Liver (tissue), 9 donors: Measurements from ENCODE around the gene CRACDL. TPM values are rescaled to one million over a fixed set of nuclear protein-coding genes. Genes with fewer than 3 reads are reported as not detected.

Experiments
- DNase-seq: peaks from one replicate; pipeline ENCODE4 v3.0.0-alpha.2; 2017; ENCODE audit warnings: low spot score
- H3K27ac ChIP-seq, 2 donors: one replicate each; pipeline ENCODE4 v1.7.0; 2013; ENCODE audit warnings: inconsistent platforms in 2 of 2, low read length in 2 of 2, control low read depth in 1 of 2, low read depth in 1 of 2, mild to moderate bottlenecking in 1 of 2
- H3K27me3 ChIP-seq, 4 donors: one replicate each; pipeline versions ENCODE4 v1.6.1 to v1.7.0; 2013; ENCODE audit warnings: low read length in 3 of 4, inconsistent platforms in 1 of 4, mild to moderate bottlenecking in 1 of 4, moderate library complexity in 1 of 4; ENCODE audit not compliant: control insufficient read depth in 4 of 4, insufficient read depth in 4 of 4
- H3K36me3 ChIP-seq, 4 donors: one replicate each; pipeline versions ENCODE4 v1.6.1 to v1.7.0; 2013; ENCODE audit warnings: low read length in 3 of 4, mild to moderate bottlenecking in 3 of 4, low read depth in 1 of 4, moderate library complexity in 1 of 4; ENCODE audit not compliant: control insufficient read depth in 4 of 4, insufficient read depth in 3 of 4
- H3K4me1 ChIP-seq, 4 donors: one replicate each; pipeline versions ENCODE4 v1.6.1 to v1.7.0; 2013; ENCODE audit warnings: low read length in 3 of 4, mild to moderate bottlenecking in 3 of 4, moderate library complexity in 1 of 4; ENCODE audit not compliant: control insufficient read depth in 4 of 4, insufficient read depth in 4 of 4
- H3K4me3 ChIP-seq, 3 donors: one replicate each; pipeline versions ENCODE4 v1.6.1 to v1.7.0; 2013; ENCODE audit warnings: low read length in 3 of 3, control low read depth in 1 of 3, low read depth in 1 of 3, mild to moderate bottlenecking in 1 of 3
- H3K9ac ChIP-seq, 2 donors: one replicate each; pipeline ENCODE4 v1.7.0; 2013; ENCODE audit warnings: low read length in 2 of 2, mild to moderate bottlenecking in 2 of 2, moderate library complexity in 2 of 2, control low read depth in 1 of 2, low read depth in 1 of 2
- H3K9me3 ChIP-seq, 4 donors: one replicate each; pipeline versions ENCODE4 v1.6.1 to v1.7.0; 2013; ENCODE audit warnings: low read length in 3 of 4; ENCODE audit not compliant: control insufficient read depth in 4 of 4
- EGR1 ChIP-seq, 2 donors: IDR thresholded peaks; 2 replicates each; pipeline ENCODE4 v1.6.1; 2016 to 2018; ENCODE audit warnings: antibody characterized with exemption in 2 of 2, low read depth in 2 of 2
- FOXA1 ChIP-seq: IDR thresholded peaks from 2 replicates; pipeline ENCODE4 v1.6.1; 2016; ENCODE audit warnings: antibody characterized with exemption
- FOXA2 ChIP-seq: IDR thresholded peaks from 2 replicates; pipeline ENCODE4 v1.6.1; 2016; ENCODE audit warnings: antibody characterized with exemption
- HNF4G ChIP-seq: IDR thresholded peaks from 2 replicates; pipeline ENCODE4 v1.6.1; 2016; ENCODE audit warnings: antibody characterized with exemption
- RAD21 ChIP-seq, 2 donors: IDR thresholded peaks; 2 replicates each; pipeline ENCODE4 v1.6.1; 2016; ENCODE audit warnings: antibody characterized with exemption in 2 of 2, mild to moderate bottlenecking in 2 of 2
- SP1 ChIP-seq: IDR thresholded peaks from 2 replicates; pipeline ENCODE4 v1.6.1; 2018; ENCODE audit warnings: antibody characterized with exemption, mild to moderate bottlenecking
- TAF1 ChIP-seq: conservative IDR thresholded peaks from 2 replicates; pipeline ENCODE4 v1.6.1; 2016; ENCODE audit warnings: antibody characterized with exemption, mild to moderate bottlenecking
- WGBS: extraction: QIAGEN DNeasy Blood & Tissue Kit; methylation state at CpG from one replicate; pipeline ENCODE4 v1.1.7; 2013; 5-methylcytosine and 5-hydroxymethylcytosine counted together
- polyA plus RNA-seq, 2 donors: library from polyadenylated mRNA; stranded (reverse) in 1 of 2; unstranded in 1 of 2; fragments of 200-250 nt in 1 of 2; fragments of >200 nt in 1 of 2; fragmentation: Nextera tagmentation in 1 of 2; extraction: Ambion mirVana in 1 of 2; gene quantifications; one replicate each; pipeline versions ENCODE4 v1.2.1 to v1.2.3, GENCODE V29; 2013 to 2015
- total RNA-seq, 2 donors: library from RNA; depleted of rRNA; stranded (reverse); fragments of >200 nt; gene quantifications; one replicate each; pipeline ENCODE4 v1.2.3, GENCODE V29; 2014
- TF ChIP-seq, protein P1 (sequence below): IDR thresholded peaks from 2 replicates; pipeline ENCODE4 v1.6.1; 2016; ENCODE audit warnings: antibody characterized with exemption
- TF ChIP-seq, protein P2 (sequence below): fragments of 150-350 bp; IDR thresholded peaks from 2 replicates; pipeline ENCODE4 v1.5.1; 2017; ENCODE audit warnings: improper control_type of control experiment, low read depth, low read length; ENCODE audit not compliant: missing input control
- donor health status: healthy.
- donor health status: healthy.
- donor health status: healthy.
- donor health status: healthy.
- donor health status: healthy.

Gene CRACDL
- total and polyA plus RNA-seq, 4 donors: 0.13 to 0.46 (median 0.29) TPM

DNA sequence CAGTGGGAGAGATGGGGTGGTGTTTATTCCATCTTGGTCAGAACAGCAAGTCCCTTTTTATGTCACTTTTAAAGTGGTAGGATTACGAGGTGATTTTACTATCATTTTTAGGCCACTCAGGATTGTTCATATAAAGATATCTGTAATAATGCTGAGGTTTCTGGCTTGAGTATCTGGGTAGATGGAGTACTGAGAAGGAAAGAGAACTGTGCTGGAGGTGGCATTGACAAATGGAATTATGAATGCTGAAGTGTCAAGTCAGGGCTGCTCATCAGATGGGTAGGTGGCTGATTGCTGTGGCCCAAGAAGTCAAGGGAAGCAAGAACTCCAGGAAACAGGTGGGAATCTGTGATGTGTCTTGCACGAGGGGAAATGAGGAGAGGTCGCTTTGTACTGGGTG, 119.7 kb downstream of the CRACDL start:
- TF ChIP-seq EGR1 (IDR thresholded peaks at IDR 0.05; ENCODE audit: low read depth in 2 of 2) (no peak), TAF1 (no peak), HNF4G (no peak)
- TF ChIP-seq, protein P1, sequence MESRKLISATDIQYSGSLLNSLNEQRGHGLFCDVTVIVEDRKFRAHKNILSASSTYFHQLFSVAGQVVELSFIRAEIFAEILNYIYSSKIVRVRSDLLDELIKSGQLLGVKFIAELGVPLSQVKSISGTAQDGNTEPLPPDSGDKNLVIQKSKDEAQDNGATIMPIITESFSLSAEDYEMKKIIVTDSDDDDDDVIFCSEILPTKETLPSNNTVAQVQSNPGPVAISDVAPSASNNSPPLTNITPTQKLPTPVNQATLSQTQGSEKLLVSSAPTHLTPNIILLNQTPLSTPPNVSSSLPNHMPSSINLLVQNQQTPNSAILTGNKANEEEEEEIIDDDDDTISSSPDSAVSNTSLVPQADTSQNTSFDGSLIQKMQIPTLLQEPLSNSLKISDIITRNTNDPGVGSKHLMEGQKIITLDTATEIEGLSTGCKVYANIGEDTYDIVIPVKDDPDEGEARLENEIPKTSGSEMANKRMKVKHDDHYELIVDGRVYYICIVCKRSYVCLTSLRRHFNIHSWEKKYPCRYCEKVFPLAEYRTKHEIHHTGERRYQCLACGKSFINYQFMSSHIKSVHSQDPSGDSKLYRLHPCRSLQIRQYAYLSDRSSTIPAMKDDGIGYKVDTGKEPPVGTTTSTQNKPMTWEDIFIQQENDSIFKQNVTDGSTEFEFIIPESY: no peak
- TF ChIP-seq, protein P2, sequence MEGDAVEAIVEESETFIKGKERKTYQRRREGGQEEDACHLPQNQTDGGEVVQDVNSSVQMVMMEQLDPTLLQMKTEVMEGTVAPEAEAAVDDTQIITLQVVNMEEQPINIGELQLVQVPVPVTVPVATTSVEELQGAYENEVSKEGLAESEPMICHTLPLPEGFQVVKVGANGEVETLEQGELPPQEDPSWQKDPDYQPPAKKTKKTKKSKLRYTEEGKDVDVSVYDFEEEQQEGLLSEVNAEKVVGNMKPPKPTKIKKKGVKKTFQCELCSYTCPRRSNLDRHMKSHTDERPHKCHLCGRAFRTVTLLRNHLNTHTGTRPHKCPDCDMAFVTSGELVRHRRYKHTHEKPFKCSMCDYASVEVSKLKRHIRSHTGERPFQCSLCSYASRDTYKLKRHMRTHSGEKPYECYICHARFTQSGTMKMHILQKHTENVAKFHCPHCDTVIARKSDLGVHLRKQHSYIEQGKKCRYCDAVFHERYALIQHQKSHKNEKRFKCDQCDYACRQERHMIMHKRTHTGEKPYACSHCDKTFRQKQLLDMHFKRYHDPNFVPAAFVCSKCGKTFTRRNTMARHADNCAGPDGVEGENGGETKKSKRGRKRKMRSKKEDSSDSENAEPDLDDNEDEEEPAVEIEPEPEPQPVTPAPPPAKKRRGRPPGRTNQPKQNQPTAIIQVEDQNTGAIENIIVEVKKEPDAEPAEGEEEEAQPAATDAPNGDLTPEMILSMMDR: no peak
- no peaks in the 10 kb centered on the region for H3K27me3 ChIP-seq
- H3K27ac ChIP-seq: no peak overlapping the region
- no peaks in the 10 kb centered on the region for H3K4me1 ChIP-seq
- WGBS: 85% methylated on average over 3 of the region's 3 CpGs
- no peak for DNase-seq
- H3K36me3 ChIP-seq: no peaks in the 10 kb centered on the region
- H3K9me3 ChIP-seq: no peaks in the 10 kb centered on the region
- H3K4me3 ChIP-seq: no peak overlapping the region
- H3K9ac ChIP-seq: no peak overlapping the region

DNA sequence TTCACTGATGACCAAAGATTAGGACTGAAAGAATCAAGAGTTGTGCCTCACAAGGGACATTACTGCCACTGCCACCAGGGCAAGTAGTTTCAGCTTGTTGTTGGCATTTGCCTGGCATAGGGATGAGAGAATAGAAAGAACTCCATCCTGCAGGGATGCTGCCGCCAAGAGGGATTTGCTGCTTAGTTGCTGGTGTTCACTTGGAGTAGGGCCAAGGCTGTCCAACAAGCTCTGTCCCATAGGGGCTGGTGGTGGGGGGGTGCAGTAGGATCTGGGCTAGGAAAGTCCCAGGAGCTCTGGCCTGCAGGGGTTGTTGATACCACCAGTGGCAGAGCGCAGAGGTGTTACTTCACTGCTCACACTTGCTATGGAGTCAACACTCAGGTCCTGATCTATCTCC, 120.2 kb downstream of the CRACDL start:
- Histone ChIP-seq H3K4me3 (no peak overlapping the region), H3K4me1 (no peaks in the 10 kb centered on the region), H3K27me3 (no peaks in the 10 kb centered on the region), H3K27ac (no peak overlapping the region), H3K9ac (no peak overlapping the region), H3K9me3 (no peaks in the 10 kb centered on the region), H3K36me3 (no peaks in the 10 kb centered on the region)
- no peak for DNase-seq
- 92% methylated on average over 2 of the region's 2 CpGs for WGBS
- no peak for TF ChIP-seq SP1

DNA sequence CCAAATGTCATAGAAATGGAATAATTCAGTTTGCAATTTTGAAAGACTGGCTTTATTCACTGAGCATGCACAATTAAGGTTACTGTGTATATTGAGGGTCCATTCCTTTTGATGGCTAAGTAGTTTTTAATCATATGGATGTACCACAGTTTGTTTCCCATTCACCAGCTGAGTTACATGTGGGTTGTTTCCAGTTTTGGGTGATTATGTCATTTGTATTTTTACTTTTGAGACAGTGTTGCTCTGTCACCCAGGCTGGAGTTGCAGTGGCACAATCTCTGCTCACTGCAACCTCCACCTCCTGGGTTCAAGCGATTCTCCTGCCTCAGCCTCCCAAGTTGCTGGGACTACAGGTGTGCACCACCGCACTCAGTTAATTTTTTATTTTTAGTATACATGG, 124.3 kb downstream of the CRACDL start:
- WGBS: 92% methylated on average over 2 of the region's 2 CpGs
- H3K9ac ChIP-seq: no peak overlapping the region
- H3K4me1 ChIP-seq: no peaks in the 10 kb centered on the region
- DNase-seq: no peak
- no peak overlapping the region for H3K4me3 ChIP-seq
- H3K27me3 ChIP-seq: no peaks in the 10 kb centered on the region
- no peaks in the 10 kb centered on the region for H3K36me3 ChIP-seq
- no peaks in the 10 kb centered on the region for H3K9me3 ChIP-seq
- H3K27ac ChIP-seq: no peak overlapping the region
- no peak for TF ChIP-seq RAD21 (IDR thresholded peaks at IDR 0.05)

DNA sequence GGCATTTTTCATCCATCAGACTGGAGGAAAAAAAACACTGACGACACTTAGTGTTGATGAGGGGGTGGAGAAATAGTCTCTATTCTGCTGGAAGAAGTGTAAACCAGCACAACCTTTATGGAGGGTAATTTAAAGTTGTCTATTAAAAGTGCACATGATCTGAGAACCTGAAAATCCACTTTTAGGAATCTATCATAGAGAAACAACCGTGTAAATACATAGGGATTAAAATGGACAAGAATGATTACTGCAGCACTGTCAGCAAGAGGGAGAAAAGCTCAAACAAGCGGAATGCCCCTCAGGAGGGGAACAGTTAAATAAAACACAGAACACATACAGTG, 125.5 kb downstream of the CRACDL start:
- TF ChIP-seq FOXA1: no peak
- no peak for TF ChIP-seq FOXA2
- no peak for TF ChIP-seq EGR1 (IDR thresholded peaks at IDR 0.05; ENCODE audit: low read depth in 2 of 2)
- H3K9me3 ChIP-seq: no peaks in the 10 kb centered on the region
- H3K27ac ChIP-seq: no peak overlapping the region
- 72% methylated on average over 3 of the region's 3 CpGs for WGBS
- H3K36me3 ChIP-seq: no peaks in the 10 kb centered on the region
- H3K9ac ChIP-seq: no peak overlapping the region
- no peak for DNase-seq
- no peaks in the 10 kb centered on the region for H3K27me3 ChIP-seq
- peaks cover 0 to 11% (median 7%) of the 10 kb centered on the region in 4 donors for H3K4me1 ChIP-seq
- no peak overlapping the region for H3K4me3 ChIP-seq
